Heart left ventricle (tissue), 16 donors: Measurements from ENCODE around the gene KPNB1. TPM values are rescaled to one million over a fixed set of nuclear protein-coding genes. Genes with fewer than 3 reads are reported as not detected.

ENCODE experiments used
- ATAC-seq, 4 donors: fragments of 200-7000 bp; cut with Tn5 transposase; one replicate each; pipeline ENCODE4 v1.9.1; 2020 to 2022; ENCODE audit warnings: moderate library complexity in 4 of 4, mild to moderate bottlenecking in 3 of 4, moderate number of reproducible peaks in 1 of 4
- DNase-seq, 5 donors: peaks; one replicate each; pipeline ENCODE4 v3.0.0-alpha.2; 2020
- H3K27ac ChIP-seq, 12 donors: fragments of 200-600 bp; sonication (generic) in 4 of 12; one replicate each; pipeline versions ENCODE4 v1.5.0 to v1.8.0; 2016 to 2022; ENCODE audit warnings: mild to moderate bottlenecking in 2 of 12
- H3K27me3 ChIP-seq, 9 donors: fragments of 200-600 bp; sonication (generic) in 2 of 9; one replicate each; pipeline versions ENCODE4 v1.5.1 to v1.8.0; 2016 to 2022; ENCODE audit warnings: mild to moderate bottlenecking in 3 of 9
- H3K36me3 ChIP-seq, 9 donors: fragments of 200-600 bp; sonication (generic) in 2 of 9; one replicate each; pipeline versions ENCODE4 v1.5.0 to v1.8.0; 2018 to 2022; ENCODE audit warnings: mild to moderate bottlenecking in 2 of 9
- H3K4me1 ChIP-seq, 12 donors: fragments of 200-600 bp; sonication (generic) in 4 of 12; one replicate each; pipeline versions ENCODE4 v1.5.0 to v1.8.0; 2016 to 2022; ENCODE audit warnings: mild to moderate bottlenecking in 3 of 12
- H3K4me3 ChIP-seq, 12 donors: fragments of 200-600 bp; sonication (generic) in 4 of 12; one replicate each; pipeline versions ENCODE4 v1.5.0 to v1.8.0; 2017 to 2022; ENCODE audit warnings: mild to moderate bottlenecking in 9 of 12, moderate library complexity in 4 of 12
- H3K9me3 ChIP-seq, 12 donors: fragments of 200-600 bp; sonication (generic) in 4 of 12; one replicate each; pipeline versions ENCODE4 v1.5.0 to v1.8.0; 2016 to 2022; ENCODE audit warnings: mild to moderate bottlenecking in 1 of 12
- POLR2A ChIP-seq, 2 donors: fragments of 450-650 bp; IDR thresholded peaks; one replicate each; pipeline ENCODE4 v1.6.1; 2017; ENCODE audit warnings: antibody characterized with exemption in 2 of 2, mild to moderate bottlenecking in 2 of 2, moderate library complexity in 2 of 2
- WGBS, 4 donors: extraction: QIAGEN DNeasy Blood & Tissue Kit in 2 of 4; methylation state at CpG; one replicate each; pipeline versions ENCODE4 v1.1.5 to v1.1.7; 2013 to 2018; 5-methylcytosine and 5-hydroxymethylcytosine counted together
- intact Hi-C, 10 donors: fragments of 100-400 bp; cut with DNase I; formaldehyde crosslinking; loops; one replicate each; pipeline versions ENCODE4 v1.11.1 to v1.14.2; 2022
- polyA plus RNA-seq, 2 donors: library from polyadenylated mRNA; stranded (reverse); fragments of 200-250 nt; gene quantifications; one replicate each; pipeline ENCODE4 v1.2.3, GENCODE V29; 2013
- total RNA-seq, 9 donors: library from RNA; depleted of rRNA in 2 of 9; stranded (reverse); fragments of >200 nt in 2 of 9; fragmentation: NEBNext Ultra II Directional in 3 of 9; extraction: Animal tissue kit (Norgen Biotek cat#: 25700) in 3 of 9; gene quantifications; one replicate each; pipeline versions ENCODE4 v1.1.0 to v1.2.4, GENCODE V29; 2016 to 2023
- TF ChIP-seq, protein P1 (sequence below), 12 donors: fragments of 200-600 bp; sonication (generic) in 4 of 12; IDR thresholded peaks; one replicate each; pipeline versions ENCODE4 v1.5.0 to v1.8.0; 2018 to 2022; ENCODE audit warnings: antibody characterized with exemption in 12 of 12, mild to moderate bottlenecking in 5 of 12
- donor health status: ischemic (EF 13 %, LVEDD 7.1; RV severe dilation, severe dysfunction).
- donor health status: healthy with polysubstance abuse.
- donor health status: DM: no; HTN: yes; CAD: no.
- donor health status: DM: no; HTN: no; CAD: no.
- donor health status: ischemic (EF 25% LVEDD 6.9; RV normal size, moderate dysfunction).
- donor health status: ischemic (EF 25% LVEDD 5.7; RV mildly dilated, moderate dysfunction).
- donor health status: healthy.
- donor health status: DM: yes; HTN: yes; CAD: no.
- donor health status: ischemic (EF 35%, LVEDD 5.7; RV mildly dilated, moderate dysfunction).
- donor health status: nonischemic (EF 11% LVEDD 7.7; RV severe dilation, severe dysfunction).
- donor health status: DM: yes; HTN: yes; CAD: no.
- donor health status: PGD.
- donor health status: ischemic (EF 29% LVEDD 5.4; RV normal size, mild dysfunction).
- donor health status: nonischemic (EF 23%, LVEDD 6.1; RV moderate dilation, normal function).

KPNB1 gene
- total and polyA plus RNA-seq, 11 donors, result 30.7 to 236 (median 174) TPM

DNA sequence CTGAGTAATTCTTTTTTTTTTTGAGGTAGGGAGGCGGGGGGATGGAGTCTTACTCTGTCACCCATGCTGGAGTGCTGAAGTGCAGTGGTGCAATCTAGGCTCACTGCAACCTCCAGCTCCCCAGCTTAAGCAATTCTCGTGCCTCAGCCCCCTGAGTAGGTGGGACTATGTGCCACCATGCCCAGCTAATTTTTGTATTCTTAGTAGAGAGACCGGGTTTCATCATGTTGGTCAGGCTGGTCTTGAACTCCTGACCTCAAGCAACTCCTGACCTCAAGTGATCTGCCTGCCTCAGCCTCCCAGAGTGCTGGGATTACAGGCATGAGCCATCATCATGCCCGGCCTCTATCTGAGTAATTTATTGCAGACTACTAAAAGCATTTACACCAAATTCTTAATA, 19.4 kb downstream of the KPNB1 start:
- H3K36me3 ChIP-seq, result peaks cover 10 to 99% (median 98%) of the 10 kb centered on the region in 9 donors
- H3K4me1 ChIP-seq, result peaks cover 0 to 24% (median 0%) of the 10 kb centered on the region in 12 donors
- DNase-seq (no peak), ATAC-seq (no peak)
- WGBS, 4 donors, result 82 to 92% (median 88%) methylated on average over 4 of the region's 4 CpGs
- H3K27me3 ChIP-seq, result no peaks in the 10 kb centered on the region
- no peak overlapping the region for H3K4me3 ChIP-seq
- peak overlapping the region in 1 of 12 donors; percentile 54 for H3K27ac ChIP-seq
- TF ChIP-seq, protein P1, sequence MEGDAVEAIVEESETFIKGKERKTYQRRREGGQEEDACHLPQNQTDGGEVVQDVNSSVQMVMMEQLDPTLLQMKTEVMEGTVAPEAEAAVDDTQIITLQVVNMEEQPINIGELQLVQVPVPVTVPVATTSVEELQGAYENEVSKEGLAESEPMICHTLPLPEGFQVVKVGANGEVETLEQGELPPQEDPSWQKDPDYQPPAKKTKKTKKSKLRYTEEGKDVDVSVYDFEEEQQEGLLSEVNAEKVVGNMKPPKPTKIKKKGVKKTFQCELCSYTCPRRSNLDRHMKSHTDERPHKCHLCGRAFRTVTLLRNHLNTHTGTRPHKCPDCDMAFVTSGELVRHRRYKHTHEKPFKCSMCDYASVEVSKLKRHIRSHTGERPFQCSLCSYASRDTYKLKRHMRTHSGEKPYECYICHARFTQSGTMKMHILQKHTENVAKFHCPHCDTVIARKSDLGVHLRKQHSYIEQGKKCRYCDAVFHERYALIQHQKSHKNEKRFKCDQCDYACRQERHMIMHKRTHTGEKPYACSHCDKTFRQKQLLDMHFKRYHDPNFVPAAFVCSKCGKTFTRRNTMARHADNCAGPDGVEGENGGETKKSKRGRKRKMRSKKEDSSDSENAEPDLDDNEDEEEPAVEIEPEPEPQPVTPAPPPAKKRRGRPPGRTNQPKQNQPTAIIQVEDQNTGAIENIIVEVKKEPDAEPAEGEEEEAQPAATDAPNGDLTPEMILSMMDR (IDR thresholded peaks at IDR 0.05), result no peak
- no peak for TF ChIP-seq POLR2A (IDR thresholded peaks at IDR 0.05)
- no peaks in the 10 kb centered on the region for H3K9me3 ChIP-seq
- intact Hi-C loops, result loop anchor here in 4 of 10 donors (10.0 kb wide), 3 partner anchors 66 to 136 kb away; partner anchors contain the start of gene TBX21 (in 1 of the 4)

DNA sequence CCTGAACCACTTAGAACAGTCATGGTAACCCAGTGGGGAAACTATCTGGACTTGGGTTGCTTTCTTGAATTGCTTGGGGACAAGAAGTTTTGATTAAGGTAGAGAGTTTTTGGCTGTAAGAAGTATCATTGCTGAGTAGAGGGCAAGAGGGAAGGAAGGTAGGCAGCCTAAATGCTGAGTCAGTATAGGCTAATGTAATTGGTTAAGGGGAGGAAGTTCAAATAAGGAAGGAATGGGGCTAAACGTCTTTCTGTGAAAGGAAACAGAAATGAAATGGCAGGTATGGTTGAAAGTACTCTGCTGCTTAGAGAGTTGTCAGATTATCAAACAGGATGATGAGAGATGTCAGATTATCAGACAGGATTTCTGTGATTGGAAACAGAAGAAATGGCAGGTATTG, 20.3 kb downstream of the KPNB1 start:
- WGBS, 4 donors, result 23 to 28% (median 25%) methylated on average over 1 of the region's 1 CpG
- H3K36me3 ChIP-seq, result peaks cover 10 to 99% (median 98%) of the 10 kb centered on the region in 9 donors

DNA sequence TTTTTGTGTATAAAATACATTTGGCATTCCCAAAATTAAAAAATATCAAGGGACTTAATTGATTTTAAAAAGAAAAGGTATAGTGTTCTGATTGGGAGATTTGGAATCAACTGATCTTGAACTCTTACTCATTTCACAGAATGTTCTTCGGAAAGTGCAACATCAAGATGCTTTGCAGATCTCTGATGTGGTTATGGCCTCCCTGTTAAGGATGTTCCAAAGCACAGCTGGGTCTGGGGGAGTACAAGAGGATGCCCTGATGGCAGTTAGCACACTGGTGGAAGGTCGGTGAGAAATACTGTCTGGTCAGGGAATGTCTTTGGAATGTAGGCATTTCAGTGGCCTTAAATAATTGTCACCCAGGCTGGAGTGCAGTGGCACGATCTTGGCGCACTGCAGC, 24.8 kb downstream of the KPNB1 start:
- WGBS, 4 donors, result 73 to 83% (median 80%) methylated on average over 4 of the region's 4 CpGs
- Histone ChIP-seq H3K36me3 (peaks cover 13 to 100% (median 100%) of the 10 kb centered on the region in 9 donors), H3K4me3 (no peak overlapping the region), H3K27ac (no peak overlapping the region), H3K4me1 (peaks cover 0 to 16% (median 9%) of the 10 kb centered on the region in 12 donors), H3K9me3 (no peaks in the 10 kb centered on the region), H3K27me3 (no peaks in the 10 kb centered on the region)
- no peak for TF ChIP-seq POLR2A (IDR thresholded peaks at IDR 0.05)
- TF ChIP-seq, protein P1 (IDR thresholded peaks at IDR 0.05), result no peak
- no peak for ATAC-seq
- no peak for DNase-seq
- intact Hi-C loops, result no loop called here

More for the DNA sequence above, 20.3 kb downstream of the KPNB1 start:
- ATAC-seq (peak in 1 of 4 donors; percentile 68), DNase-seq (no peak)
- Histone ChIP-seq H3K4me3 (no peak overlapping the region), H3K4me1 (peaks cover 0 to 19% (median 0%) of the 10 kb centered on the region in 12 donors), H3K9me3 (no peaks in the 10 kb centered on the region), H3K27ac (peak overlapping the region in 1 of 12 donors; percentile 54), H3K27me3 (no peaks in the 10 kb centered on the region)
- intact Hi-C loops, result no loop called here
- TF ChIP-seq, protein P1 (IDR thresholded peaks at IDR 0.05), result no peak
- no peak for TF ChIP-seq POLR2A (IDR thresholded peaks at IDR 0.05)

GRCh38 chr17:47675380-47676198, 25.9 kb downstream of the KPNB1 start:
- TF ChIP-seq POLR2A (IDR thresholded peaks at IDR 0.05), result no peak
- TF ChIP-seq, protein P1 (IDR thresholded peaks at IDR 0.05), result no peak
- H3K4me3 ChIP-seq, result no peak overlapping the region
- WGBS, 4 donors, result 81 to 93% (median 85%) methylated on average over 2 of the region's 2 CpGs
- H3K27ac ChIP-seq, result no peak overlapping the region
- intact Hi-C loops, result no loop called here
- peaks cover 0 to 16% (median 6%) of the 10 kb centered on the region in 12 donors for H3K4me1 ChIP-seq
- ATAC-seq (peak in 2 of 4 donors; percentile 31 to 63), DNase-seq (no peak)
- peaks cover 7 to 100% (median 100%) of the 10 kb centered on the region in 9 donors for H3K36me3 ChIP-seq
- no peaks in the 10 kb centered on the region for H3K9me3 ChIP-seq
- H3K27me3 ChIP-seq, result no peaks in the 10 kb centered on the region
